NCI-H748 (cell line): Measurements from ENCODE around the gene SEC14L1.
"Not testable (repeated sequence)": the region's sequence is repeated elsewhere in the genome, so short reads cannot be mapped to it uniquely, and the experiment has no call there.

ENCODE experiments used
- DNase-seq: peaks from one replicate; lab custom pipeline; 2025; ENCODE audit not compliant: unreplicated experiment; lab: John Stamatoyannopoulos, UW

SEC14L1 gene

GRCh38 chr17:77231076-77231871, 90.5 kb downstream of the SEC14L1 start:
- DNase-seq: no peak

DNA sequence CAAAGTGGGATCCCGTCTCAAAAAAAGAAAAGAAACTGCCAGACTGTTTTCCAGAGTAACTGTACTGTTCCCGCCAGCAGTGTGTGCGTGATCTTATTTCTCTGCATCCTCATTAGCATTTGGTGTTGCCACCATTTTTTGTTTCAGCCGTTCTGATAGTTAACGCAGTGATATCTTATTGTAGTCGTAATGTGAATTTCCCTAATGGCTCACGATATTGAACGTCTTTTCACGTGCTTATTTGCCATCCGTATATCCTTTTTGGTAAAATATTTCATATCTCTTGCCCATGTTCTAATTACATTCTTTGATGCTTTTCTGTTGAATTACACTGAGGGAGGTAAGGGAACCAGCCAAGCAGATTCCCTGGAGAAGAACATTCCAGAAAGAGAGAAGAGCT, 92.4 kb downstream of the SEC14L1 start:
- no peak for DNase-seq

GRCh38 chr17:77233635-77234334, 93.0 kb downstream of the SEC14L1 start:
- no peak for DNase-seq

DNA sequence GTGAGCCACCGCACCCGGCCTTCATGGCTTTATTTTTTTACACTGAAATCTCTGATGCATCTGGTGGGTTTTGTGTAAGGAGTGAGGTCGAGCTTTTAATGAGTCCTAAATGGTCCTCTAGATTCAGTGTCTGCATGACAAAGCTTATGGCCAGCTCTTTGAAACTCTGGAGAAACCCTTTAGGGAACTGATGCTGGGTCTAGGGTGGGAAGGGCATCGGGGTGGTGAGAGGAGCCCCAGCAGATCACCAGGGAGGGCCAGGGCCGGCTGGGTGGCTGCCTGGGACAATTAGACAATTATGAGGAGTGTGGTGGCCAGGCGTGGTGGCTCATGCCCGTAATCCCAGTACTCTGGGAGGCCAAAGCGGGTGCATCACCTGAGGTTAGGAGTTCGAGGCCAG, 93.9 kb downstream of the SEC14L1 start:
- no peak for DNase-seq

DNA sequence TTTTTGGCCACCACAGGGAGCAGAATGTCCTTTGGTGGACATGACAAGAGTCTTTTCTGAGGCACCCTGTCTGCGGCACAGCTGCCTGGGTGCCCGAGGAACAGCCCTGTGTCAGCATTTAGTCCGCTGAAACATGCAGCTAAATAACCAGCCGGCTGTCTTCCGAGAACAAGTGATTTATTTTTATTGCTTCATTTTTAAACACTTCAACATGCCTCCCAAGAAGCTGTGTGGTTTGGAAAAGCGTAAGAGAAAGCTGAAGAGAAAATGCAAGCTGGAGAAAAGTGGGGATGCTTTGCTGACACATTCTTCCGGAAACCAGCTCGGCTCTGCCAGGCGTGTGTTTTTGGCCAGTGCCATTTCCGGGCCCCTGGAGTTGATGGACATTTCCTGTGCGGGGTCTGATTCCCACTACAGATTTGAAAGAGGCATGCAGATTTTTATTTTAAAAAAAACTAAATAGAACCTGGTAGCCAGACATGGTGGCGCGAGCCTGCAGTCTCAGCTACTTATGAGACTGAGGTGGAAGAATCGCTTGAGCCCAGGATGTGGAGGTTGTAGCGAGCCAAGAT, 94.7 kb downstream of the SEC14L1 start:
- DNase-seq: no peak

GRCh38 chr17:77237232-77238008, 96.7 kb downstream of the SEC14L1 start:
- no peak for DNase-seq

GRCh38 chr17:77240976-77241375, 100.2 kb downstream of the SEC14L1 start:
- DNase-seq: no peak

DNA sequence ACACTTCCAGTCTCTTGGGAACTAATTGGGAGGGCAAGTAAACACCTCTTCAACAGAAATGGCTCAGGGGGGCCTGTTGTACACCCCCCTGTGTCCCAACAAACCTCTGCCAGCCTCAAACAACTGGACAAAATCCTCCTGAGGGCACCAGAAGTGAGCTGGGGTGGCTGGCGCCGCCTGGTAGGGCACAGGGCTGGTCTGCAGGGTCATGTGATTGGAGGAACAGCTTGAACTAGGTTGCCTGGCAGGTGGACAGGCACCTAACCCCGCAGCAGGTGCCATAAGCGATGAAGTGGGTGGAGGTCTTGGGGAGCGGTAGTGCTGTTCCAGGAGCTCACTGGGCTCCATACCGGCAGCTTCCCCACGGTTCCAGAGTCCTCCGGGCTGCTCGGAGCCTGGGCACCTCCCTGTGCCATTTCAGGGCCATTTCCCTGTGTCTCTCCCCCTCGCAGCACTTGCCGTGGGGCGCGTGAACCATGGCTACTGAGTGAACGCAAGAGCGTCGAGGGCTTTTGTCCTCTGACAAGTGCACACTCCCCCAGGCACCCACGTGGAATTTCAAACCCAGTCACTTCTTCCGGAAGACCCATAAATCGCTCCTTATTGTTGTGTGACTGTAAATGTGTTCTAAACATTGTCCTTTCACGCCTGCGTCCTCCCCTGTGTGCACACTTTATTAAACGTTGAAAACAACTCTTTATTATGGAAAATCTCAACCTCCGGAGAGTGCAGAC, 101.5 kb downstream of the SEC14L1 start:
- peak; percentile 5 for DNase-seq

DNA sequence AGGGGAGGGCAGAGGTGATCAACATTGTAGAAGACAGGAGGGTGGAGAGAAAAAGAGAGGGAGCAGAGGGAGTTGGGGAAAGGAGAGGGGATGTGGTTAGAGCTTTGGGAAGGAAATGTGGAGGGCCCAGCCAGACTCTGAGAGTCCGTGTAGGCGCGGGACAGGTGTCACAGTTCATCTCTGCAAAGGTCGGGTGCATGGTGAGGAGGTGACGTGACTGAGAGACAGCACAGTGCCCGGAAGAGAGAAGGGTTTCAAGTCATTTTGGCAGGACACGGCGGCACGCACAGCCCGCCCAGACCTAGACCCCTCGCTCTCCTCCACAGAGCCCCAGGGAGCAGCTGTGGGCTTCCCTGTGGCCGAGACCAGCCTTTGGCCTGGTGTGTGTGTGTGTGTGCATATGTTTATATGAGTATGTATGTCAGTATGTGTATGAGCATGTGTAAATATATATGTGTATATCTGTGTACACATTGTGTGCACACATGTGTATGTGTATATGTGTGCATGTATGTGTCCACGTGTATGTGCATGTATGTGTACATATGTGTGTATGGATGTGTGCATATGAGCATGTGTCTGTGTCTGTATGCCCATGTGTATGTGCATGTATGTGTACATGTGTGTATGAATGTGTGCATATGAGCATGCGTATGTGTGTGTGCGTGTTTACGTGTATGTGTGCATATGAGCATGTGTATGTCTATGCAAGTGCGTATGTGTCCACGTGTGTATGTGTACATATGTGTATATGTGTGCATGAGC, 104.6 kb downstream of the SEC14L1 start:
- no peak for DNase-seq

- no peak for DNase-seq
These were observed 105.6 kb downstream of the SEC14L1 start for GRCh38 chr17:77246110-77247047.

DNA sequence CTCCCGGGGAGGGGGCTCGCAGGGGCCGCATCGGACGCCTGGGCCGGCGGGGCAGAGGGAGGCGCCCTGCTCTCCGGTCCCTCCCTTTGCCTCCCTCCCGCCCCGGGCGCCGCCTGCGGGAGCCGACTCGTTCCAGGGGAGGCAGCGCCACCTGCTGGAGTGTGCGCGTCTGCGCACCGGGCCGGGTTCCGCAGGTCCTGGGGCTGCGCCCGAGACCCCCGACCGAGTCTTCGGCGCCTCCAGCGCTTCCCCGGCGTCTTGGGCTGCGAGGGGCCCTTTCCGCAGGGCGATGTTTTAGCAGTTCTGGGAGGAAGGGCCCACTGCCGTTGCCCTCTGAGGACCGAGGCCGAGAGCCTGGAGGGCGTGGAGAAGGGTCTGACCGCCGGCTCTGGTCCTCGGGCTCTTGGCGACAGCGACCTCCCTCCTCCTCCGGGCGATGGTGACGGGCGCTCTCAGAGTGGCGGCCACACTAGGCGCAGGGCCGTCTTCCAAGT, 106.3 kb downstream of the SEC14L1 start:
- DNase-seq: peak; percentile 79

- no peak for DNase-seq
These were observed 106.8 kb downstream of the SEC14L1 start for GRCh38 chr17:77247609-77248008.

GRCh38 chr17:77248216-77249114, 107.7 kb downstream of the SEC14L1 start:
- no peak for DNase-seq

DNA sequence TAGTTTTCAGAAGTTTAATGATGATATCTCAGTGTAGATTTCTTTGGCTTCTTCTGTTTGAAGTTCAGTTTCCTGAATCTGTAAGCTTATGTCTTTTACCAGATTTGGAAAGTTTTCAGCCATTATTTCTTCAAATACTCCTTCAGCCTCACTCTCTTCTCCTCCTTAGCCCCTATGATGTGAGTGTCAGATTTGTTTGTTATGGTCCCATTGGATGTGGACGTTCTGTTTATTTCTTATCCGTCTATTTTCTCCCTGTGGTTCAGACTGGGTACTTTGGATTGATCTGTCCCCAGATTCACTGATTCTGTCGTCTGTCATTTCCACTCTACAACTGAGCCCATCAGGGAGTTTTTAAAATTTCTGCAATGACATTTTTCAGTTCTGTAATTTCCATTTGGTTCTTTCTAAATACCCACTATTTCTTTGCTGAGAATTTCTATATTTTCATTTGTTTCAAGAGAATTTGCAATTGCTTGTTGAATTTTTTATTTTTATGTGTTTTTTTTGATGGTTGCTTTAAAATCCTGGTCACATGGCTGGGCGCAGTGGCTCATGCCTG, 110.9 kb downstream of the SEC14L1 start:
- no peak for DNase-seq

GRCh38 chr17:77252306-77252705, 111.5 kb downstream of the SEC14L1 start:
- not testable (repeated sequence) for DNase-seq

DNA sequence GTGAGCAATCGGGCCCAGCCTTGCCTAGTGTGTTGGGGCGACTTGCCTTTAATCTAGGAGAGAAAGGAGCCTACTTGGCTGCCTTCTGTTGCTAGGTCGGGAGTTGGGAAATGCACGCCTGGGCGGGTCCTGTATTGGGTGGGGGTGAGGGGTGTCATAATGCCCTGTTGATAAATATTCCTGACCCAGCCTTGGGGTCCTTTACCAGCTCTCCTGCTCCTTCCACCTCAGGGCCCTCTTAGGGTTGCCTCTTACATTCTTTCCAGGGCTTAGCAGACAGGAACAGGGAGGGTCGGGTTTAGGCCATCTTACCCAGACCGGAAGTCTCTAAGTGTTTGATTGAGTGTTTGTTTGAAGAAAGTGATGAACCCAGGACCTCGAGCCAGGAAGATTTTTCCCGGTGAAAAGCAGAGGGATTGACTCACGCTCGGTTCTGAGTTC, 112.9 kb downstream of the SEC14L1 start:
- DNase-seq: no peak
